ENCODE measurements around the gene KLF8.
A peak's percentile ranks its signal among the peaks of the same experiment; 100 is the strongest.

Gene KLF8

DNA sequence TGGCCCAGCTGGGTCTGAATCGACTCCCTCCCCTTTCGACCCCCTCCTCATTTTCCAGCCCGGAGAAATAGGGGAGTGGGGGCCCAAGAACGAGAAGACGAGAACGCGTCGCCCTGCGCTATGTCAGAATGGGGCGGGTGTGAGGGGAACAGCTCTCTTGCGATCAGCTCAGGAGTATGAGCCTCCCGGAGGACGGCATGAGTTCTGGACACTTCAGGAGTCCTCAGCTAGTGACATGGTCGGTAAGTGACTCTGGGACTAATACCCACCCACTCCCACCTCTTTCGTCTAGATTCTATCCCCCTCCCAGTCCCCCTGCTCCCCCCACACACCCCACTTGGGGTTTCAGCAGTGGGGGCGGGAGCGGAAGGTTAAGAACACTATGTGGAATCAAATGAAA is 944 bp downstream of the KLF8 start:
- no peak for TF ChIP-seq EP300 (IDR thresholded peaks at IDR 0.05; ENCODE audit: borderline replicate concordance)
- no peak for TF ChIP-seq ZBTB7A (IDR thresholded peaks at IDR 0.05; ENCODE audit: low read depth)
- no peak for TF ChIP-seq EGR1 (IDR thresholded peaks at IDR 0.05)
- no peak for TF ChIP-seq CREB1 (IDR thresholded peaks at IDR 0.05; ENCODE audit: low read depth)
- TF ChIP-seq, protein P1, sequence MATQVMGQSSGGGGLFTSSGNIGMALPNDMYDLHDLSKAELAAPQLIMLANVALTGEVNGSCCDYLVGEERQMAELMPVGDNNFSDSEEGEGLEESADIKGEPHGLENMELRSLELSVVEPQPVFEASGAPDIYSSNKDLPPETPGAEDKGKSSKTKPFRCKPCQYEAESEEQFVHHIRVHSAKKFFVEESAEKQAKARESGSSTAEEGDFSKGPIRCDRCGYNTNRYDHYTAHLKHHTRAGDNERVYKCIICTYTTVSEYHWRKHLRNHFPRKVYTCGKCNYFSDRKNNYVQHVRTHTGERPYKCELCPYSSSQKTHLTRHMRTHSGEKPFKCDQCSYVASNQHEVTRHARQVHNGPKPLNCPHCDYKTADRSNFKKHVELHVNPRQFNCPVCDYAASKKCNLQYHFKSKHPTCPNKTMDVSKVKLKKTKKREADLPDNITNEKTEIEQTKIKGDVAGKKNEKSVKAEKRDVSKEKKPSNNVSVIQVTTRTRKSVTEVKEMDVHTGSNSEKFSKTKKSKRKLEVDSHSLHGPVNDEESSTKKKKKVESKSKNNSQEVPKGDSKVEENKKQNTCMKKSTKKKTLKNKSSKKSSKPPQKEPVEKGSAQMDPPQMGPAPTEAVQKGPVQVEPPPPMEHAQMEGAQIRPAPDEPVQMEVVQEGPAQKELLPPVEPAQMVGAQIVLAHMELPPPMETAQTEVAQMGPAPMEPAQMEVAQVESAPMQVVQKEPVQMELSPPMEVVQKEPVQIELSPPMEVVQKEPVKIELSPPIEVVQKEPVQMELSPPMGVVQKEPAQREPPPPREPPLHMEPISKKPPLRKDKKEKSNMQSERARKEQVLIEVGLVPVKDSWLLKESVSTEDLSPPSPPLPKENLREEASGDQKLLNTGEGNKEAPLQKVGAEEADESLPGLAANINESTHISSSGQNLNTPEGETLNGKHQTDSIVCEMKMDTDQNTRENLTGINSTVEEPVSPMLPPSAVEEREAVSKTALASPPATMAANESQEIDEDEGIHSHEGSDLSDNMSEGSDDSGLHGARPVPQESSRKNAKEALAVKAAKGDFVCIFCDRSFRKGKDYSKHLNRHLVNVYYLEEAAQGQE (IDR thresholded peaks at IDR 0.05; ENCODE audit: low read depth), result no peak
- TF ChIP-seq YY1 (IDR thresholded peaks at IDR 0.05; ENCODE audit: low read depth), result no peak
- TF ChIP-seq NFIC (IDR thresholded peaks at IDR 0.05), result no peak
- TF ChIP-seq TCF12 (IDR thresholded peaks at IDR 0.05; ENCODE audit: low read depth), result no peak
- no peak for TF ChIP-seq CEBPB (IDR thresholded peaks at IDR 0.05)
- TF ChIP-seq, protein P2, sequence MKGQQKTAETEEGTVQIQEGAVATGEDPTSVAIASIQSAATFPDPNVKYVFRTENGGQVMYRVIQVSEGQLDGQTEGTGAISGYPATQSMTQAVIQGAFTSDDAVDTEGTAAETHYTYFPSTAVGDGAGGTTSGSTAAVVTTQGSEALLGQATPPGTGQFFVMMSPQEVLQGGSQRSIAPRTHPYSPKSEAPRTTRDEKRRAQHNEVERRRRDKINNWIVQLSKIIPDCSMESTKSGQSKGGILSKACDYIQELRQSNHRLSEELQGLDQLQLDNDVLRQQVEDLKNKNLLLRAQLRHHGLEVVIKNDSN (IDR thresholded peaks at IDR 0.05), result no peak
- TF ChIP-seq FOXM1 (IDR thresholded peaks at IDR 0.05; ENCODE audit: borderline replicate concordance, low read depth), result no peak
- TF ChIP-seq, protein P3, sequence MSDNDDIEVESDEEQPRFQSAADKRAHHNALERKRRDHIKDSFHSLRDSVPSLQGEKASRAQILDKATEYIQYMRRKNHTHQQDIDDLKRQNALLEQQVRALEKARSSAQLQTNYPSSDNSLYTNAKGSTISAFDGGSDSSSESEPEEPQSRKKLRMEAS (IDR thresholded peaks at IDR 0.05), result no peak
- TF ChIP-seq RAD21 (IDR thresholded peaks at IDR 0.05; ENCODE audit: low read depth), result no peak
- no peak for TF ChIP-seq TEAD4 (IDR thresholded peaks at IDR 0.05)

DNA sequence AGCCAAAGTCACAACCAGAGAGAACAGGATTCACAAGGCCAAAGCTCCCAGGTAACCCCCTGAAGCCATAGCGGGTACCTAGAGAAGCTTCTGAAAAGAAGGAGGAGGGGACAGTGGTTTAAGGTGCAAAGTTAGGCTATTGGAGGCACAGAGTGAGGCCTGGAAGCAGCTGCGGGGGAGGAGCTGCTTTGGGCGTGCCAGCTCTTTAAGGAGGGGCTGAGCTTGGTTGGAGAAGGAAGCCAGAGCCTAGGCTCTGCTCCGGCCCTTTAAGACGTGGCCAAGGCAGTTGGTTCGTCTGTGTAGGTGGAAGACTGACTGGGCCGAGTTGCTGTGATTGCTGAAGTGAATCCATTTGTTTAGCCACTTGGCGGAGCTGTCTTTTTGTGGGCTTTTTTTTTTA is 1.5 kb downstream of the KLF8 start:
- TF ChIP-seq TEAD4 (IDR thresholded peaks at IDR 0.05) (no peak), EGR1 (IDR thresholded peaks at IDR 0.05) (no peak), CEBPB (IDR thresholded peaks at IDR 0.05) (no peak), TCF12 (IDR thresholded peaks at IDR 0.05; ENCODE audit: low read depth) (no peak), NFIC (IDR thresholded peaks at IDR 0.05) (no peak), YY1 (IDR thresholded peaks at IDR 0.05; ENCODE audit: low read depth) (no peak), EP300 (IDR thresholded peaks at IDR 0.05; ENCODE audit: borderline replicate concordance) (no peak)

DNA sequence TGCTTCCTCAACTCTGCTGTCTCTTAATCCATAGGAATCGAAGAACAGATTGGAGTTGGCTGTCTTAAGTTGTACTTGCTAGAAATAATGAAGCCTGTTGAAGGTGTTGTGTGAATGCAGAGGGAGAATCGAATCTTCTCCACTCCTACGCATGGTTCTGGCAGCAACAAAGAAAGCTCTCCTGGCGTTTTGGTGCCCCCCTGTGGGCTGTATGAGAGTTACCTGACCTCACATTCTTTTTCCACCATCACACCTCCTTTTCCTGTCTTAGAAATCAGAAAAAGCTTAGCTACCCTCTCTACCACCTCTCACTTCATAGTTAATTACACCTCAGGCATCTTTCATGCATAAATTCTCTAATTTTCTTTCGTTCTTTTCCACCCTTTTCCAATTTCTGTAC is 16.3 kb downstream of the KLF8 start:
- TF ChIP-seq RAD21 (IDR thresholded peaks at IDR 0.05; ENCODE audit: low read depth) (peak; percentile 73), TEAD4 (IDR thresholded peaks at IDR 0.05) (no peak)

DNA sequence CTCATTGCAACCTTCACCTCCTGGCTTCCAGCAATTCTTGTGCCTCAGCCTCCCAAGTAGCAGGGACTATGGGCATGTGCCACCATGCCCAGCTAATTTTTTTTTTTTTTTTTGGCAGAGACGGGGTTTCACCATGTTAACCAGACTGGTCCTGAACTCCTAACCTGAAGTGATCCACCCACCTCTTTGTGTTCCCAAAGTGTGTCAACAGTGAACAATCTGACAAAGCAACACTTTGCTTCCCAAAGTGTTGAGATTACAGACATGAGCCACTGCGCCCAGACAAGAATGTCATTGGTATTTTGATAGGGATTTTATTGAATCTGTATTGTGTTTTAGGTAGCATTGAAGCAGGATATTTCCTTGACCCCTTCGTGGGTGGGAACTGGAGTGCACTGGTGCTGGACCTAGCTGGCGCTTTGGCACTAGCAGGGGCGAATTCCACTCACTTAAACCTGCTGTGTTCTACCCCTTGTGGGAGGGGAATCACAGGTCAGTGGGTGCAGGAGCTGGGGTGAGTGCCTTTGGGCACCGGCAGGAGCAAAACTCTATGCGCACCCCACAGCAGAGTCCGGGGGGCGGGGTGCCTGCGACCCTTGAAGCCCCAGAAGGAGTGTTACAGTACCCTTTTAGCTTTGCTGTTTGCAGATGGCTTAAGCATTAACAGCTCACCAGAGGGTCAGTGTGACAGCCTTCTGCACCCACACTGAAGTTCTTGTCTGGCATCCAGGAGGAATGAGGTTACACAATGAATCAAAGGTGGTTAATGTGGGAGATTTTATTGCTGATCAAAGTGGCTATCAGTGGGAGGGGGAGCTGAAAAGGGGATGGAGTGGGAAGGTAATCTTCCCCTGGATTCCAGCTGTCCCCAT is 21.9 kb downstream of the KLF8 start:
- no peak for TF ChIP-seq CREB1 (IDR thresholded peaks at IDR 0.05; ENCODE audit: low read depth)
- no peak for TF ChIP-seq EP300 (IDR thresholded peaks at IDR 0.05; ENCODE audit: borderline replicate concordance)
- TF ChIP-seq FOXM1 (IDR thresholded peaks at IDR 0.05; ENCODE audit: borderline replicate concordance, low read depth), result no peak
- TF ChIP-seq ZBTB7A (IDR thresholded peaks at IDR 0.05; ENCODE audit: low read depth), result no peak
- TF ChIP-seq CEBPB (IDR thresholded peaks at IDR 0.05), result no peak
- TF ChIP-seq YY1 (IDR thresholded peaks at IDR 0.05; ENCODE audit: low read depth), result no peak
- TF ChIP-seq TCF12 (IDR thresholded peaks at IDR 0.05; ENCODE audit: low read depth), result no peak
- TF ChIP-seq TEAD4 (IDR thresholded peaks at IDR 0.05), result no peak
- TF ChIP-seq, protein P1 (IDR thresholded peaks at IDR 0.05; ENCODE audit: low read depth), result no peak
- no peak for TF ChIP-seq TAF1 (IDR thresholded peaks at IDR 0.05; ENCODE audit: low read depth)
- no peak for TF ChIP-seq RAD21 (IDR thresholded peaks at IDR 0.05; ENCODE audit: low read depth)
- TF ChIP-seq EGR1 (IDR thresholded peaks at IDR 0.05), result no peak
- no peak for TF ChIP-seq NFIC (IDR thresholded peaks at IDR 0.05)
- TF ChIP-seq, protein P2 (IDR thresholded peaks at IDR 0.05), result no peak
- TF ChIP-seq, protein P3 (IDR thresholded peaks at IDR 0.05), result no peak

DNA sequence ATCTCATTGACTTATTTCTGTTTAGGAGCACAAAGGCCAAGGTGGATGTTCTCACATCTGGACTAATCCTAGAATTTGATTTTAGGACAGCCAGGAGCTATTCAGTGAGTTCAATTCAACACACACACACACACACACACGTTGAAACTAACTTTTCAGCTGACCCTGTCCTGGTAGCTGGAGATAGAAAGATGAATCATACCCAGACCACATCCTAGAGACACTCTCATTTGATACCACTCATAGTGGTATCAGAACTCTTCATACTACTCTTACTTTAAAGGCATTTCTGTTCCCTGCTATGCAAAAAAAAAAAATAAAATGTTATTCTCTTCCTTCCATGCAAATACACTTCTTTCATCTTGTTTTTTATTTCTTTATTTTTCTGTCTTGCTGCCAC is 36.7 kb downstream of the KLF8 start:
- TF ChIP-seq TCF12 (IDR thresholded peaks at IDR 0.05; ENCODE audit: low read depth), result no peak

DNA sequence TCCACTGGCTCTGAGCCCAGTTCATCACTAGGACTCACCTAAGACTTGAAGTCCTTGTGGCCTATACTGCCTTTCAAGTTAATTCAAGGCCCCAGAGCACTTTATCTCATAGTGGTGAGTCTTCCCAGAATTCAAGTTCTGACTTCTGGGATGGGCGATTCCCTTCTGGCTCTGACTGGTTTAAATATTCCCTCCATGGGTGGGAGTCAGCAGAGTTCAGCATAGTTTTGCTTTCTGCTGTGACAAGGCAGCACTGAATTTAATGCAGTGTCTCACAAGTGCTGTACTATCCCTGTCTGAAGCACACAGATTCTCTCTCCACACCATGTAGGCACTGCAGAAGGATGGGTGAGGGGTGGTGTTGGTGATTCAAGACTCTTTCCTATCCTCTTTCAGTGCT is 46.5 kb downstream of the KLF8 start:
- TF ChIP-seq TAF1 (IDR thresholded peaks at IDR 0.05; ENCODE audit: low read depth), result no peak
- no peak for TF ChIP-seq TEAD4 (IDR thresholded peaks at IDR 0.05)
- no peak for TF ChIP-seq EGR1 (IDR thresholded peaks at IDR 0.05)
- no peak for TF ChIP-seq CEBPB (IDR thresholded peaks at IDR 0.05)
- no peak for TF ChIP-seq TCF12 (IDR thresholded peaks at IDR 0.05; ENCODE audit: low read depth)
- TF ChIP-seq YY1 (IDR thresholded peaks at IDR 0.05; ENCODE audit: low read depth), result no peak
- TF ChIP-seq ZBTB7A (IDR thresholded peaks at IDR 0.05; ENCODE audit: low read depth), result no peak
- TF ChIP-seq, protein P3 (IDR thresholded peaks at IDR 0.05), result no peak
- TF ChIP-seq, protein P2 (IDR thresholded peaks at IDR 0.05), result no peak
- TF ChIP-seq FOXM1 (IDR thresholded peaks at IDR 0.05; ENCODE audit: borderline replicate concordance, low read depth), result no peak
- TF ChIP-seq RAD21 (IDR thresholded peaks at IDR 0.05; ENCODE audit: low read depth), result no peak
